Kidney glomerular epithelial cell (primary cell): ENCODE measurements around the gene TAGLN.
"Not testable (repeated sequence)": the region's sequence is repeated elsewhere in the genome, so short reads cannot be mapped to it uniquely, and the experiment has no call there.

Experiments
- DNase-seq: peaks from one replicate; lab custom pipeline; 2025; lab: John Stamatoyannopoulos, UW

The TAGLN gene

GRCh38 chr11:117195761-117196160 is 3.4 kb upstream of the TAGLN start:
- DNase-seq, result no peak

DNA sequence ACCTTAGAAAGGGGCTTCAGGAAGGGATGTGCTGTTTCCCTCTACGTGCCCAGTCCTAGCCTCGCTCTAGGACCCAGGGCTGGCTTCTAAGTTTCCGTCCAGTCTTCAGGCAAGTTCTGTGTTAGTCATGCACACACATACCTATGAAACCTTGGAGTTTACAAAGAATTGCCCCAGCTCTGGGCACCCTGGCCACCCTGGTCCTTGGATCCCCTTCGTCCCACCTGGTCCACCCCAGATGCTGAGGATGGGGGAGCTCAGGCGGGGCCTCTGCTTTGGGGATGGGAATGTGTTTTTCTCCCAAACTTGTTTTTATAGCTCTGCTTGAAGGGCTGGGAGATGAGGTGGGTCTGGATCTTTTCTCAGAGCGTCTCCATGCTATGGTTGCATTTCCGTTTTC is 2.2 kb upstream of the TAGLN start:
- no peak for DNase-seq

DNA sequence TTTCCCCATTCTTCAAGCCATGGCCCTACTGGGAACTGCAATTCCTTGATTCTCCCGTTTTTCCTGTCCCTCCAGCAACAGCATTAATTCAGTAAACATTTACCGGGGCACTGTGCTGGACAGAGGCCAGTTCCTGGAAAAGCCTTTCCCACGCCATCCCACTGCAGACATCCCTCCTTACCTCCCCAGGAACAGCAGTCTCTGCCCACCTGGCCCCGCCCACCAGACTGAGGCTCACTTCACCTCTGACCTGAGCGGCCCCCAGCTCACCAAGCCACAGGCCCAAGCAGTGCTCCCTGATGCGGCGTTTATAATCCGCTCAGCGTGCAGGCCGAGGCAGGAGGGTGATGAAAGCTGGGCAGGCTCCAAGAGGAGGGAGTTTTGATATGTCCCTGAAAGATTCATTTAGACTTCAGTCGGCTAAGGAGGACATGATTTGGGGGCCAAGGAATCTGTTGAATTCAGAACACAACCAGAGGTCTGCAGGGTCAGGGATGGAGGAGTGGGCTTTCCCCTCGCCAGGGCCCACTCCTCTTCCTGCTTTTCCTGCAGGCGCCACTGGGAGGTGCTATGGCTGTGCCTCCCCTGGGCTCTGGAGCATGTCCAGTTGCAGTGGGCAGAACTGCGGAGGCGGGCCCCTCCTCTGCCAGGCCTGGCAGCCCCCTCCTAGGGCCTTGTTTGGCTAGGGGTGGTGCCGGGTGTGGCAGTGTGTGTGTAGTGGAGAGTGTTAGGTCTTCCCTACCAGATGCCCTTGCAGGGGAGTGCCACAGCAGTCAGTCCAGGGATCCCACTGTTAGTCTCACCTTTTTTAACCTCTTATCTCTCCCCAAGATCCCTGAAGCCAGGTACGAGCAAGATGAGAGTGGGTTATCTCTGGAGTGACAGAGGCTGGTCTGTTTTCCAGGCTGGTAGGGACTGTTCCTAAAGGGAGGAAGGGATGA is 1.4 kb upstream of the TAGLN start:
- DNase-seq, result no peak

GRCh38 chr11:117198613-117199012 is 557 bp upstream of the TAGLN start:
- no peak for DNase-seq

- no peak for DNase-seq
Observed at GRCh38 chr11:117199916-117200812, 994 bp downstream of the TAGLN start.

GRCh38 chr11:117200813-117201657 is 1.9 kb downstream of the TAGLN start:
- DNase-seq, result no peak

GRCh38 chr11:117201658-117202305 is 2.6 kb downstream of the TAGLN start:
- no peak for DNase-seq

DNA sequence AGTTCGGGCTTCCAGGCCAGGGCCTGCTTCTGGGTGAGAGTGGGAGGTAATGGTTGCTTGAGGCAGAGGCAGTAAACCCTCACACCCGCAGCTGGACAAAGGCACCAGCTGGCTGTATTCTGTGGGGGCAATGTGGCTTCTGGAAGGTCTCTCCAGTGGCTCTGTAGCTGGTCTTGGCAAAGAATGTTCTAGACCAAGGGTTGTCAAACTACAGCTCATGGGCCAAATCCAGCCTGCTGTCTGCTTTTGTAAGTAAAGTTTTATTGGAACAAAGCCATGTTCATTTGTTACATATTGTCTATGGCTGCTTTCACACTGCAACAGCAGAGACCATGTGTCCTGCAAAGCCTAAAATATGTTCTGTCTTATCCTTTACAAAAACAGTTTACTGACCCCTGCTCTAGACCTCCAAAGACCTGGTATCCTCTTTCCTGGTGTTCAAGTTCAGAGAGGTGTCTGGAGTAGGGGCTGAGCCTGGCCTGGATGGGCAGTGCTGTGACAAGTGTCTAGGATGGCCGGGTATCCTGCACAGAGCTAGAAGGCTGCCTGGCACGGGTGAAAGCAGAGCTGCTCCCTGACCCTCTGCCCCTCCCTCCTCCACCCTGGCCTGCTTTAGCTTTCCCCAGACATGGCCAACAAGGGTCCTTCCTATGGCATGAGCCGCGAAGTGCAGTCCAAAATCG is 3.4 kb downstream of the TAGLN start:
- DNase-seq, result no peak

DNA sequence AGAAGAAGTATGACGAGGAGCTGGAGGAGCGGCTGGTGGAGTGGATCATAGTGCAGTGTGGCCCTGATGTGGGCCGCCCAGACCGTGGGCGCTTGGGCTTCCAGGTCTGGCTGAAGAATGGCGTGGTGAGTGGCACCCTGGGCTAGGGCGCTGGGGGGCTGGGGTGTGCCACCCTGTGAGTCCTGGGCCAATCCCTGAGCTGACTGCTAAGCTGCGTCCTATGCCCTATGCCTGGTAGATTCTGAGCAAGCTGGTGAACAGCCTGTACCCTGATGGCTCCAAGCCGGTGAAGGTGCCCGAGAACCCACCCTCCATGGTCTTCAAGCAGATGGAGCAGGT is 3.9 kb downstream of the TAGLN start:
- no peak for DNase-seq

DNA sequence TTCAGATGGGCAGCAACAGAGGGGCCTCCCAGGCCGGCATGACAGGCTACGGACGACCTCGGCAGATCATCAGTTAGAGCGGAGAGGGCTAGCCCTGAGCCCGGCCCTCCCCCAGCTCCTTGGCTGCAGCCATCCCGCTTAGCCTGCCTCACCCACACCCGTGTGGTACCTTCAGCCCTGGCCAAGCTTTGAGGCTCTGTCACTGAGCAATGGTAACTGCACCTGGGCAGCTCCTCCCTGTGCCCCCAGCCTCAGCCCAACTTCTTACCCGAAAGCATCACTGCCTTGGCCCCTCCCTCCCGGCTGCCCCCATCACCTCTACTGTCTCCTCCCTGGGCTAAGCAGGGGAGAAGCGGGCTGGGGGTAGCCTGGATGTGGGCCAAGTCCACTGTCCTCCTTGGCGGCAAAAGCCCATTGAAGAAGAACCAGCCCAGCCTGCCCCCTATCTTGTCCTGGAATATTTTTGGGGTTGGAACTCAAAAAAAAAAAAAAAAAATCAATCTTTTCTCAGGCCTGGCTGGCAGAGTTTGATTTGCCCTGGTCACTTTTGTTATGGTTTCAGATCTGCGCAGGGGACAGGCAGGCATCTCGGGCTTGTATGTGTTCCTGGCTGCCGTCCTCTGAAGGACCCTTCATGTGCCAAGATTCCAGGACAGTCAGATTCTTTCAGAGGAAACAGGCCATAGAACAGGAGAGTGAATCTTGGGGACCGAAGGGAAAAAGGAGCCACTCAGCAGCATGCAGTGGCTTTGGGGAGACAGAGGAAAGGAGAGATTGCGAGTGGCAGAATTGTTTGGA is 5.3 kb downstream of the TAGLN start:
- no peak for DNase-seq

GRCh38 chr11:117205211-117205818 is 6.1 kb downstream of the TAGLN start:
- DNase-seq, result no peak

- DNase-seq, result not testable (repeated sequence)
Observed at GRCh38 chr11:117206111-117206510, 6.9 kb downstream of the TAGLN start.

- DNase-seq, result not testable (repeated sequence)
Observed at GRCh38 chr11:117206859-117207258, 7.7 kb downstream of the TAGLN start.

DNA sequence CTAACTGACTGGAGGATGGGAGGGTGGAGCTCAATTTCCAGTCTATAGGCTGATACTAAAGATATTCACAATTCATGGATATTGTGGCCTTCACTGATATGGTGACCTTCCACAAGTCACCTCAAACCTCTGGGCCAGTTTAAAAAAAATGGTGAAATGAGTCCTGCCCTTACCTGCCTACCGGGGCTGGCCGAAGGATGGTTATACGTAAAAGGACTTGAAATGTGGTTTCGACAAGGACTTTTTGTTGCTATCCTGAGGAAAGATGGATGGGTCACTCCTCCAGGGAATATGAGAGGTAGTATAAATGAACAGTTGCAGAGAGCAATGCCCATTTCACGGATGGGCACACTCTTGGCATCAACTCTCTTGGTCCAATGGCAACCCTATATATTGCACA is 8.3 kb downstream of the TAGLN start:
- not testable (repeated sequence) for DNase-seq

- not testable (repeated sequence) for DNase-seq
Observed at GRCh38 chr11:117208710-117209109, 9.5 kb downstream of the TAGLN start.

- DNase-seq, result not testable (repeated sequence)
Observed at GRCh38 chr11:117209351-117210125, 10.4 kb downstream of the TAGLN start.

- DNase-seq, result no peak
Observed at GRCh38 chr11:117210620-117211019, 11.4 kb downstream of the TAGLN start.

- DNase-seq, result no peak
Observed at GRCh38 chr11:117212697-117213355, 13.7 kb downstream of the TAGLN start.
